Heart right ventricle (tissue), 16 donors: ENCODE data around the gene IGIP. TPM values are rescaled to one million over a fixed set of nuclear protein-coding genes. Genes with fewer than 3 reads are reported as not detected.
A peak's percentile ranks its signal among the peaks of the same experiment; 100 is the strongest.

Experiments
- ATAC-seq, 8 donors: fragments of 200-7000 bp; cut with Tn5 transposase; one replicate each; pipeline ENCODE4 v1.9.1; 2020; ENCODE audit warnings: mild to moderate bottlenecking in 8 of 8, moderate library complexity in 8 of 8, moderate number of reproducible peaks in 1 of 8
- DNase-seq, 2 donors: peaks; one replicate each; pipeline ENCODE4 v3.0.0-alpha.2; 2020
- H3K27ac ChIP-seq, 10 donors: fragments of 200-600 bp; sonication (generic) in 2 of 10; one replicate each; pipeline versions ENCODE4 v1.5.0 to v1.8.0; 2020 to 2022; ENCODE audit warnings: mild to moderate bottlenecking in 3 of 10
- H3K27me3 ChIP-seq, 7 donors: fragments of 200-600 bp; one replicate each; pipeline ENCODE4 v1.8.0; 2021 to 2022; ENCODE audit warnings: mild to moderate bottlenecking in 2 of 7
- H3K36me3 ChIP-seq, 9 donors: fragments of 200-600 bp; sonication (generic) in 1 of 9; one replicate each; pipeline versions ENCODE4 v1.5.0 to v1.8.0; 2020 to 2022; ENCODE audit warnings: mild to moderate bottlenecking in 2 of 9
- H3K4me1 ChIP-seq, 9 donors: fragments of 200-600 bp; sonication (generic) in 1 of 9; one replicate each; pipeline versions ENCODE4 v1.5.0 to v1.8.0; 2020 to 2022; ENCODE audit warnings: mild to moderate bottlenecking in 4 of 9
- H3K4me3 ChIP-seq, 10 donors: fragments of 200-600 bp; sonication (generic) in 2 of 10; one replicate each; pipeline versions ENCODE4 v1.5.0 to v1.8.0; 2020 to 2022; ENCODE audit warnings: mild to moderate bottlenecking in 7 of 10, moderate library complexity in 2 of 10
- H3K9me3 ChIP-seq, 11 donors: fragments of 200-600 bp in 10 of 11; sonication (generic) in 2 of 11; one replicate each; pipeline versions ENCODE4 v1.5.0 to v1.8.0; 2013 to 2022; ENCODE audit warnings: mild to moderate bottlenecking in 2 of 11, control low read depth in 1 of 11, moderate library complexity in 1 of 11
- CTCF ChIP-seq, 9 donors: fragments of 200-600 bp; sonication (generic) in 2 of 9; IDR thresholded peaks; one replicate each; pipeline versions ENCODE4 v1.5.0 to v1.8.0; 2021 to 2022; ENCODE audit warnings: antibody characterized with exemption in 9 of 9, mild to moderate bottlenecking in 5 of 9, moderate library complexity in 1 of 9
- WGBS, 2 donors: extraction: QIAGEN DNeasy Blood & Tissue Kit; methylation state at CpG; one replicate each; pipeline ENCODE4 v1.1.7; 2013; ENCODE audit warnings: inconsistent platforms in 1 of 2; 5-methylcytosine and 5-hydroxymethylcytosine counted together
- intact Hi-C, 10 donors: fragments of 100-400 bp; cut with DNase I; formaldehyde crosslinking; loops; one replicate each; pipeline versions ENCODE4 v1.11.1 to v1.14.2; 2022
- polyA plus RNA-seq, 2 donors: library from polyadenylated mRNA; stranded (reverse); fragments of 200-250 nt; gene quantifications; one replicate each; pipeline ENCODE4 v1.2.3, GENCODE V29; 2013
- total RNA-seq, 10 donors: library from RNA; stranded (reverse); fragmentation: NEBNext Ultra II Directional in 3 of 10; extraction: Animal tissue kit (Norgen Biotek cat#: 25700) in 3 of 10; gene quantifications; one replicate each; pipeline versions ENCODE4 v1.2.1 to v1.2.4, GENCODE V29; 2021 to 2023
- donor health status: Arrhythmogenic right ventricular cardiomyopathy.
- donor health status: ischemic (EF 13 %, LVEDD 7.1; RV severe dilation, severe dysfunction).
- donor health status: healthy with polysubstance abuse.
- donor health status: DM: no; HTN: yes; CAD: no.
- donor health status: DM: no; HTN: no; CAD: no.
- donor health status: ischemic (EF 25% LVEDD 6.9; RV normal size, moderate dysfunction).
- donor health status: ischemic (EF 25% LVEDD 5.7; RV mildly dilated, moderate dysfunction).
- donor health status: healthy.
- donor health status: DM: yes; HTN: yes; CAD: no.
- donor health status: Ischemic cardiomyopathy.
- donor health status: ischemic (EF 35%, LVEDD 5.7; RV mildly dilated, moderate dysfunction).
- donor health status: nonischemic (EF 11% LVEDD 7.7; RV severe dilation, severe dysfunction).
- donor health status: DM: yes; HTN: yes; CAD: no.
- donor health status: PGD.
- donor health status: ischemic (EF 29% LVEDD 5.4; RV normal size, mild dysfunction).
- donor health status: nonischemic (EF 23%, LVEDD 6.1; RV moderate dilation, normal function).

The IGIP gene
- total and polyA plus RNA-seq, 12 donors = 5.0 to 17.2 (median 12.4) TPM

- no peak for TF ChIP-seq CTCF (IDR thresholded peaks at IDR 0.05)
- no peaks in the 10 kb centered on the region for H3K36me3 ChIP-seq
- H3K9me3 ChIP-seq = no peaks in the 10 kb centered on the region
- intact Hi-C loops = no loop called here
- H3K4me3 ChIP-seq = peak overlapping the region in 3 of 10 donors; percentile 73 to 80 (median 77)
- H3K4me1 ChIP-seq = peaks cover 3 to 64% (median 62%) of the 10 kb centered on the region in 9 donors
- no peak for ATAC-seq
- 67 to 79% methylated on average over 2 of the region's 2 CpGs for WGBS, 2 donors
- DNase-seq = no peak
- no peak overlapping the region for H3K27ac ChIP-seq
- no peaks in the 10 kb centered on the region for H3K27me3 ChIP-seq
These were observed 9.0 kb upstream of the IGIP start for GRCh38 chr5:140116716-140117115.

DNA sequence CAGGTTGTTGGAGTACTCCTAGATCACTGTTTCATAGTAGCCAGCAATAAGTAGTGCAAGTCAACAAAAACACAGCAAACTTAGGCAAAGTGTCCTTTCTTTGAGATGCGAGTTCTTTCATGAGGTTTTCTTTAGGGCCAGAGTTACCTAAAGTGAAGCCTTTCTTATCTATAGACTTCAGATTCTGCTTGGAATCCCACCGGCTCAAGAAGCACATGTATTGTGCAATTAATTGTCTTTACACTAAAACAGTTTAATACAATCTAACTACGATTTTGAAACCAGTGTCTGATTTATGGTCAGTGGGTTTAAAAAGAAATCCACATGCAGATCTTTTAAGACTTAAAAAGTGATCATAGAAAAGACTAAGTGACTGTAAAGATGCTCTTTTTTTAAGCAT is 8.2 kb upstream of the IGIP start:
- Histone ChIP-seq H3K27me3 (no peaks in the 10 kb centered on the region), H3K27ac (no peak overlapping the region), H3K9me3 (no peaks in the 10 kb centered on the region), H3K36me3 (no peaks in the 10 kb centered on the region), H3K4me3 (no peak overlapping the region), H3K4me1 (peaks cover 3 to 57% (median 54%) of the 10 kb centered on the region in 9 donors)
- DNase-seq (no peak), ATAC-seq (no peak)
- TF ChIP-seq CTCF (IDR thresholded peaks at IDR 0.05) = no peak
- intact Hi-C loops = no loop called here
- 79 to 82% methylated on average over 3 of the region's 3 CpGs for WGBS, 2 donors

- Histone ChIP-seq H3K9me3 (no peaks in the 10 kb centered on the region), H3K27ac (peak overlapping the region in 4 of 10 donors; percentile 18 to 46 (median 28)), H3K4me3 (no peak overlapping the region), H3K36me3 (no peaks in the 10 kb centered on the region), H3K4me1 (peaks cover 3 to 57% (median 52%) of the 10 kb centered on the region in 9 donors), H3K27me3 (no peaks in the 10 kb centered on the region)
- DNase-seq (no peak), ATAC-seq (no peak)
- intact Hi-C loops = no loop called here
- peak in 4 of 9 donors; percentile 16 to 36 (median 32) for TF ChIP-seq CTCF (IDR thresholded peaks at IDR 0.05)
- 63 to 74% methylated on average over 3 of the region's 3 CpGs for WGBS, 2 donors
These were observed 7.3 kb upstream of the IGIP start for GRCh38 chr5:140118302-140118936.

GRCh38 chr5:140126315-140127012 is 727 bp downstream of the IGIP start:
- H3K4me1 ChIP-seq = peaks cover 3 to 31% (median 26%) of the 10 kb centered on the region in 9 donors
- DNase-seq (no peak), ATAC-seq (no peak)
- H3K4me3 ChIP-seq = no peak overlapping the region
- intact Hi-C loops = no loop called here
- no peak for TF ChIP-seq CTCF (IDR thresholded peaks at IDR 0.05)
- no peaks in the 10 kb centered on the region for H3K27me3 ChIP-seq
- H3K9me3 ChIP-seq = no peaks in the 10 kb centered on the region
- no peaks in the 10 kb centered on the region for H3K36me3 ChIP-seq
- WGBS, 2 donors = 85 to 90% methylated on average over 6 of the region's 6 CpGs
- no peak overlapping the region for H3K27ac ChIP-seq
